Measurements from ENCODE around the gene SMIM14. TPM values are rescaled to one million over a fixed set of nuclear protein-coding genes. Genes with fewer than 3 reads are reported as not detected.

SMIM14 gene
- total and polyA plus RNA-seq, 2 of the 8 experiments (the other 6 are each of a cell fraction or from before 2014, with no cell fraction given): 29.1 to 31.0 TPM

DNA sequence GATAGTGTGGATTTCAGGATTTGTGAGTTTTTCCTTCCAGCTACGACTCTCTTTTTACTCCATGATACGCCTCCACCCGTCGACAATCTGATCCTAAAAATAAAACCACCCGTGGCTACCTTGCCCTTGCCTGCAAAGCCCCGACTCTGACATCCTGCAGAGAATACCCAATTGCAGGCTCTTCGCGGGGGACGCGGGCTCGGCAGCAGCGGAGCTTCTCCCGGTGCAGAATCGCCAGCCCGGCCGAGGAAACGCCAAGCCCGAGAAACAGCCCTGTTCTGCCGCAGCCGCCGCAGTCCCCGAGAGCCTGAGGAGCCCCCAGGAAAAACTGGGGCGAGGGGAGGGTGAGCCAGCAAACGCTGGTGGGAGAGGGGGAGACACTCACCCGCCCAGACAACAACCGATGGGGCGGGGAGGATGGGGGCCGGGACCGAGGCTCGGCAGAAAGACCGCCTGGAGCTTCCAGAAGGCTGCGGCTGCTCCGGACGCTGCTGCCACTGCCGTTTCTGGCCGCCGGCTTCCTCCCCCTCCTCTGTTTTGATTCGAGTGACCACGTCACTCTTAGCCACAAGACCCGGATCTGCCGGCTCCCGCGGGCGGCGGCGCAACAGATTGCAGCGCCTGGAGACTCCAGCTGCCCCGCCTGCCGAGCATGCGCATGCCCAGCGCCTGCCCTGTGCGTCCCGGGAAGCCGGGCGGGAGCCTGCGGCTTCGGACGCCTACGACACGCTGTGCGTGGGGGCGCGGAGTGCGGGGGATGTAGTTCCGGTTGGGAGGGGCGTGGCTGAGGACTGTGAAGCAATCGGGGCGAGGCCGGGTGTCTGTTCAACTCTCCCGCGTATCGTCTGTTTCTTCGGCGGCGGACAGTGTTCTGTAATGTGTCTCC is at the start of gene SMIM14 (continued):
- TF ChIP-seq, protein P1, sequence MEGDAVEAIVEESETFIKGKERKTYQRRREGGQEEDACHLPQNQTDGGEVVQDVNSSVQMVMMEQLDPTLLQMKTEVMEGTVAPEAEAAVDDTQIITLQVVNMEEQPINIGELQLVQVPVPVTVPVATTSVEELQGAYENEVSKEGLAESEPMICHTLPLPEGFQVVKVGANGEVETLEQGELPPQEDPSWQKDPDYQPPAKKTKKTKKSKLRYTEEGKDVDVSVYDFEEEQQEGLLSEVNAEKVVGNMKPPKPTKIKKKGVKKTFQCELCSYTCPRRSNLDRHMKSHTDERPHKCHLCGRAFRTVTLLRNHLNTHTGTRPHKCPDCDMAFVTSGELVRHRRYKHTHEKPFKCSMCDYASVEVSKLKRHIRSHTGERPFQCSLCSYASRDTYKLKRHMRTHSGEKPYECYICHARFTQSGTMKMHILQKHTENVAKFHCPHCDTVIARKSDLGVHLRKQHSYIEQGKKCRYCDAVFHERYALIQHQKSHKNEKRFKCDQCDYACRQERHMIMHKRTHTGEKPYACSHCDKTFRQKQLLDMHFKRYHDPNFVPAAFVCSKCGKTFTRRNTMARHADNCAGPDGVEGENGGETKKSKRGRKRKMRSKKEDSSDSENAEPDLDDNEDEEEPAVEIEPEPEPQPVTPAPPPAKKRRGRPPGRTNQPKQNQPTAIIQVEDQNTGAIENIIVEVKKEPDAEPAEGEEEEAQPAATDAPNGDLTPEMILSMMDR (IDR thresholded peaks at IDR 0.05; ENCODE audit: control extremely low read depth in 1 of 3, insufficient read depth in 1 of 3, low read depth in 1 of 3, low read length in 3 of 3): peak in 1 of 3 experiments; percentile 19; a peak in 1 of 4 replicates
- TF ChIP-seq ATF3 (IDR thresholded peaks at IDR 0.05; ENCODE audit: insufficient read depth, low read depth, low read length) (peak; percentile 26; the same call in 1 of the 2 replicates), CEBPB (IDR thresholded peaks at IDR 0.05; ENCODE audit: low read depth, low read length) (peak; percentile 96), RXRA (IDR thresholded peaks at IDR 0.05; ENCODE audit: insufficient read depth, low read depth, low read length) (no peak), TAF7 (optimal IDR thresholded peaks at IDR 0.05; ENCODE audit: borderline replicate concordance, low read depth, low read length) (no peak), SIN3A (conservative IDR thresholded peaks at IDR 0.05 in 1 of 2, IDR thresholded peaks at IDR 0.05 in 1 of 2; ENCODE audit: low read depth in 1 of 2, low read length in 2 of 2) (peak in 1 of 2 experiments; percentile 57; a peak in 2 of 4 replicates), POLR2AphosphoS5 (IDR thresholded peaks at IDR 0.05; ENCODE audit: low read depth, low read length) (peak; percentile 90), EZH2 (IDR thresholded peaks at IDR 0.05; ENCODE audit: low read depth, low read length, severe bottlenecking) (no peak), KDM5A (IDR thresholded peaks at IDR 0.05; ENCODE audit: low read length) (no peak), EP300 (IDR thresholded peaks at IDR 0.05; ENCODE audit: borderline replicate concordance in 1 of 2, low read depth in 2 of 2, low read length in 2 of 2) (no peak), POLR2A (IDR thresholded peaks at IDR 0.05; ENCODE audit: control extremely low read depth in 1 of 2, low read depth in 2 of 2, low read length in 2 of 2) (peak; percentile 71 to 95), CBX5 (IDR thresholded peaks at IDR 0.05; ENCODE audit: low read depth, low read length) (no peak), SIX5 (IDR thresholded peaks at IDR 0.05; ENCODE audit: low read depth, low read length) (no peak), YY1 (IDR thresholded peaks at IDR 0.05; ENCODE audit: low read depth, low read length) (no peak), JUND (IDR thresholded peaks at IDR 0.05; ENCODE audit: low read length) (no peak), SP4 (IDR thresholded peaks at IDR 0.05; ENCODE audit: low read length) (peak; percentile 80; the same call in 1 of the 2 replicates), E2F6 (IDR thresholded peaks at IDR 0.05) (peak; percentile 79), BCL11A (IDR thresholded peaks at IDR 0.05; ENCODE audit: low read depth in 2 of 2, low read length in 2 of 2) (no peak), TAF1 (IDR thresholded peaks at IDR 0.05; ENCODE audit: low read depth, low read length) (peak; percentile 96)
- TF ChIP-seq, protein P2, sequence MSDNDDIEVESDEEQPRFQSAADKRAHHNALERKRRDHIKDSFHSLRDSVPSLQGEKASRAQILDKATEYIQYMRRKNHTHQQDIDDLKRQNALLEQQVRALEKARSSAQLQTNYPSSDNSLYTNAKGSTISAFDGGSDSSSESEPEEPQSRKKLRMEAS (IDR thresholded peaks at IDR 0.05): peak; percentile 79
